ENCODE results near the gene SNRPD3. TPM values are rescaled to one million over a fixed set of nuclear protein-coding genes. Genes with fewer than 3 reads are reported as not detected.
"Not testable (repeated sequence)": the region's sequence is repeated elsewhere in the genome, so short reads cannot be mapped to it uniquely, and the experiment has no call there.

SNRPD3 gene
- total RNA-seq, 1 experiment from 2014 or later = 220 TPM

- Histone ChIP-seq H3K27ac (ENCODE audit: low read depth, low read length, poor library complexity, severe bottlenecking) (no peak overlapping the region), H3K9me3 (ENCODE audit: low read depth, low read length, poor library complexity, severe bottlenecking) (no peaks in the 10 kb centered on the region), H3K27me3 (replicated peaks; ENCODE audit: insufficient read depth, low read depth, low read length, poor library complexity) (no peaks in the 10 kb centered on the region), H3K36me3 (ENCODE audit: insufficient read depth, low read length, poor library complexity, severe bottlenecking) (no peaks in the 10 kb centered on the region), H3K4me3 (ENCODE audit: low read depth, low read length, poor library complexity, severe bottlenecking) (no peak overlapping the region), H3K4me1 (ENCODE audit: insufficient read depth, low read length, poor library complexity, severe bottlenecking) (no peaks in the 10 kb centered on the region)
- no TSS peak for BruUV-seq (replicated peaks)
- ChIA-PET POLR2A (ENCODE audit: low non-redundant PET) (no interaction called here), CTCF (no interaction called here)
- intact Hi-C loops (cut with micrococcal nuclease; ENCODE audit: unreplicated experiment) = no loop called here
- no peak for DNase-seq (ENCODE audit: low spot score)
- TF ChIP-seq EZH2 (IDR thresholded peaks at IDR 0.05; ENCODE audit: borderline replicate concordance, low read depth, low read length, poor library complexity, severe bottlenecking) = no peak
- no peak for TF ChIP-seq CTCF (conservative IDR thresholded peaks at IDR 0.05; ENCODE audit: low read depth, low read length)
Observed at GRCh38 chr22:24599514-24599913, 43.7 kb downstream of the SNRPD3 start.

DNA sequence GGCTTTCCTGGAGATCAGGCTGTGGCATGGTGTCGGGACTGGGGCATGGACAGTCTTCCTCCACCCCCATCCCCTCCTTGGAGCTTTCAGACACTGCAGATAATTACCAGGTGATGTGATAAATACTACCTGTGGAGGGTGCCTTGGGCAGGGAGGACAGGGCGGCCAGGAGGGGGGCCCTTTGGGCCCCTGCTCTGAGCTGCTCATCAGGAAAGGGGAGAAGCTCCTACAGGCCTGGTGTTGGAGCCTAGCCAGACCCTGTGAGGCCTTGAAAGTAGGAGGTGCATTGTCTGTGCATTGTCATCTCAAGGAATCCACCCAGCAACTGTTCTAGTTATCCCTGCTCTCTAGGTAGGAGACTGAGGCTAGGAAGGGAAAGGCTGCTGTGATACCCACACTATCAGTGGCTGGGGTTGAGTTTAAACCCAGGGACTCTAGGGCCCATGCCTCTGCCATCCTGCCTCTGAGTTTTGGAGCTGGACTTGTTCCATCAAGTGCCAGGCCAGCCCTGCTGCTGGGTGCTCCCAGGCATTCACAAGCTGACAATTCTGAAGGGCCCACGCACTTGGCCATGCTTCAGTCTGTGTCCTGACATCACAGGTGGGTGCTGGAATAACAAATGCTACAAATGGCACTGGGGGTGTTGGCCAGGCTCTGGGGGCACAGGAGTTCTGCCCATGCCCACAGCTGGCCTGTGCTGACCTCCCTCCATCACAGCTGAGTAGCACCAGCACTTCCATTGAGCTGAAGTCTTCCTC lies 44.3 kb downstream of the SNRPD3 start:
- H3K4me3 ChIP-seq (ENCODE audit: low read depth, low read length, poor library complexity, severe bottlenecking); H3K36me3 ChIP-seq (ENCODE audit: insufficient read depth, low read length, poor library complexity, severe bottlenecking); POLR2A ChIA-PET (ENCODE audit: low non-redundant PET); BruUV-seq (replicated peaks); CTCF ChIA-PET; H3K4me1 ChIP-seq (ENCODE audit: insufficient read depth, low read length, poor library complexity, severe bottlenecking); H3K27me3 ChIP-seq (replicated peaks; ENCODE audit: insufficient read depth, low read depth, low read length, poor library complexity); H3K9me3 ChIP-seq (ENCODE audit: low read depth, low read length, poor library complexity, severe bottlenecking); intact Hi-C loops (cut with micrococcal nuclease; ENCODE audit: unreplicated experiment); H3K27ac ChIP-seq (ENCODE audit: low read depth, low read length, poor library complexity, severe bottlenecking); DNase-seq (ENCODE audit: low spot score): not testable (repeated sequence)

DNA sequence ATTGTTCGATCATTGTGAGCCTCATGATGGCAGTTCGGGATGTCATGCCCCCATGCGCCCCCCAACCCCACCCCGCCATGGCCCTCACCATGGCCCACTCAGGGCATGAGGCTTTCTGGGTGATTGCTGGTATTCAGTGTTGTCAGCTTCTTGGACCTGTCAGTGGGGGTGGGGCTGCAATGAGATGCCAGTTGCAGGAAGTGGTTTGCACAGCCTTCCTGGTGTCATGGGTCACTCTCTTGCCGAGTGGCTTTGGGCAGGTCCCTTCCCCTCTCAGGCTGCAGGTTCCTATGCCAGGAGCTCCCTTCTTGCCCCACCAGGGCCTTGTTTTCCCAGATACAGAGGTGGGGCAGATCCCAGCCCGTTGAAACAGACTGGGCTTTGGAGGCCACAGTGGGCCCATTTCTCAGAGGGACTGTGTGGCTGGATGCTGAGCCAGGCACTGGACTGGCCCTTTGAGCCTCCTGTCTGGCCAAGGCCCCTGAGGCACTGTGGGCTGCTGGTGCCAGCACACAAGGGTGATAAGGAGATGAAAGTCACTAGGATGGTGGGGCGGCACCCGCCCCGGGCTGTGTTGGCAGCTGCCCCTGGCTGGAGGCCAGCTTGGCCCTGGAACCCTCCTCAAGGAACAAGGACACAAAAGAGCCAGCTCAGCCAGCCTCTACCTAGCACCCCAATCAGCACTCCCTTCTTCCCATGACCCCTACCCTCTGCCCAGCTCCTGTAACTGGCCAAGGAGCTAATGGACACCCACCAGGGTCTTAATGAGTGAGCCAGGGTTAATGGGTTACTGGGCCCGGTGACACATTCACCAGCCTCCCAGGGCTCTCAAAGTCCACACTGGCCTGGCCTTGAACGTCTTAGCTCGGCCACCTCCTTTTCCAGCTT lies 45.7 kb downstream of the SNRPD3 start:
- CTCF ChIA-PET = no interaction called here

DNA sequence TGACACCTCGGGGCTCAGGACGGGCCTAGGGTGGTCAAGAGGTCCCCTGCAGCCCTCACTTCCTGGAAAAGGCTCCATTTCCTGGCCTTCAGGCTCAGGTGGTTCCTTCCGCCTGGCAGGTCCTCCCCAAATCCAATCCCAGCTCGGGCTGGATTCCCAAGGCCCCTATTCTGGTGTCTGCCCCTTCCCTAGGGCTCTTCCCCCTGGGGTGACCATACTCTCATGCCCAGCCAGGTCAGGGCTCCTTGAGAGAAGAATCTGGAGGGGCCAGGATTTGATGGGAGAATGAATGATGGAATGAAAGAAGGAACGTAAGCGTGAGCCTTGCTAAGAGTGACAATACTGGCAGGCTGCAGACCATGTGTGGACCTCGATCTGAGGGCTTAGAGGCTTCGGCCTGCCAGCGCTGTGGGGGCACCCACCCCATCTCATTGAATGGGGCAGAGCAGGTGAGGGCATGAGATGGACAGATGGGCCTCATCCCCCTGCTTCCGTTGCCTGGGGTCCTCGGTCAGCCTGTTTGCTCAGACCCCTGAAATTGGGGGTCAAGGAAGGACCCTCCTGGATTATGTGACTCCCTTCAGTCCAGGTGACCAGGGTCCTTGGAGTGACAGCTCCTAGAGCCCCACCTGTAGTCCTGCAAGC lies 46.4 kb downstream of the SNRPD3 start:
- H3K27ac ChIP-seq (ENCODE audit: low read depth, low read length, poor library complexity, severe bottlenecking); intact Hi-C loops (cut with micrococcal nuclease; ENCODE audit: unreplicated experiment); H3K4me1 ChIP-seq (ENCODE audit: insufficient read depth, low read length, poor library complexity, severe bottlenecking); H3K36me3 ChIP-seq (ENCODE audit: insufficient read depth, low read length, poor library complexity, severe bottlenecking); H3K9me3 ChIP-seq (ENCODE audit: low read depth, low read length, poor library complexity, severe bottlenecking); POLR2A ChIA-PET (ENCODE audit: low non-redundant PET); H3K4me3 ChIP-seq (ENCODE audit: low read depth, low read length, poor library complexity, severe bottlenecking); BruUV-seq (replicated peaks); H3K27me3 ChIP-seq (replicated peaks; ENCODE audit: insufficient read depth, low read depth, low read length, poor library complexity); CTCF ChIA-PET; DNase-seq (ENCODE audit: low spot score): not testable (repeated sequence)

More for the DNA sequence above, 45.7 kb downstream of the SNRPD3 start:
- POLR2A ChIA-PET (ENCODE audit: low non-redundant PET) = no interaction called here
- BruUV-seq (replicated peaks) = no TSS peak
- Histone ChIP-seq H3K27ac (ENCODE audit: low read depth, low read length, poor library complexity, severe bottlenecking) (no peak overlapping the region), H3K9me3 (ENCODE audit: low read depth, low read length, poor library complexity, severe bottlenecking) (no peaks in the 10 kb centered on the region), H3K36me3 (ENCODE audit: insufficient read depth, low read length, poor library complexity, severe bottlenecking) (no peaks in the 10 kb centered on the region), H3K27me3 (replicated peaks; ENCODE audit: insufficient read depth, low read depth, low read length, poor library complexity) (no peaks in the 10 kb centered on the region), H3K4me1 (ENCODE audit: insufficient read depth, low read length, poor library complexity, severe bottlenecking) (no peaks in the 10 kb centered on the region), H3K4me3 (ENCODE audit: low read depth, low read length, poor library complexity, severe bottlenecking) (no peak overlapping the region)
- no peak for DNase-seq (ENCODE audit: low spot score)
- TF ChIP-seq EZH2 (IDR thresholded peaks at IDR 0.05; ENCODE audit: borderline replicate concordance, low read depth, low read length, poor library complexity, severe bottlenecking) (no peak), CTCF (conservative IDR thresholded peaks at IDR 0.05; ENCODE audit: low read depth, low read length) (no peak)
- intact Hi-C loops (cut with micrococcal nuclease; ENCODE audit: unreplicated experiment) = no loop called here

- H3K27me3 ChIP-seq (replicated peaks; ENCODE audit: insufficient read depth, low read depth, low read length, poor library complexity); H3K4me1 ChIP-seq (ENCODE audit: insufficient read depth, low read length, poor library complexity, severe bottlenecking); BruUV-seq (replicated peaks); H3K36me3 ChIP-seq (ENCODE audit: insufficient read depth, low read length, poor library complexity, severe bottlenecking); H3K27ac ChIP-seq (ENCODE audit: low read depth, low read length, poor library complexity, severe bottlenecking); intact Hi-C loops (cut with micrococcal nuclease; ENCODE audit: unreplicated experiment); H3K9me3 ChIP-seq (ENCODE audit: low read depth, low read length, poor library complexity, severe bottlenecking); POLR2A ChIA-PET (ENCODE audit: low non-redundant PET); H3K4me3 ChIP-seq (ENCODE audit: low read depth, low read length, poor library complexity, severe bottlenecking); CTCF ChIA-PET; DNase-seq (ENCODE audit: low spot score): not testable (repeated sequence)
Observed at GRCh38 chr22:24602847-24603769, 47.3 kb downstream of the SNRPD3 start, which contains the start of gene GGT1. TSS of gene GGT1 (plus strand) at chr22:24603193. CDS start at chr22:24611082, 7,889 bp downstream.

All from A673 (cell line).